Loucy (cell line): ENCODE measurements around the gene SH3PXD2A.
"Not testable (repeated sequence)": the region's sequence is repeated elsewhere in the genome, so short reads cannot be mapped to it uniquely, and the experiment has no call there.

Source experiments
- H2AFZ ChIP-seq: fragments of 200-600 bp; sonication (generic); 2 replicates; pipeline ENCODE4 v1.6.0; 2016; ENCODE audit warnings: antibody characterized with exemption, mild to moderate bottlenecking, low read length, moderate library complexity
- H3F3A ChIP-seq: fragments of 200-600 bp; 2 replicates; pipeline ENCODE4 v1.6.0; 2016; ENCODE audit warnings: antibody characterized with exemption, low read depth, mild to moderate bottlenecking
- H3K27me3 ChIP-seq: fragments of 200-600 bp; sonication (generic); 2 replicates; pipeline ENCODE4 v1.6.1; 2014; ENCODE audit warnings: low read length, mild to moderate bottlenecking; ENCODE audit not compliant: insufficient read depth, poor library complexity, severe bottlenecking
- H3K36me3 ChIP-seq: fragments of 200-600 bp; sonication (generic); 2 replicates; pipeline ENCODE4 v1.6.1; 2016; ENCODE audit warnings: low read length; ENCODE audit not compliant: insufficient read depth
- H3K4me1 ChIP-seq: fragments of 200-600 bp; sonication (generic); 2 replicates; pipeline ENCODE4 v1.5.1; 2014; ENCODE audit warnings: low read length, mild to moderate bottlenecking; ENCODE audit not compliant: insufficient read depth, poor library complexity, severe bottlenecking
- H3K4me2 ChIP-seq: fragments of 200-600 bp; sonication (generic); 2 replicates; pipeline ENCODE4 v1.6.0; 2014; ENCODE audit warnings: antibody characterized with exemption, low read length, low read depth, mild to moderate bottlenecking; ENCODE audit not compliant: poor library complexity, severe bottlenecking
- H3K4me3 ChIP-seq: fragments of 200-600 bp; sonication (generic); 2 replicates; pipeline ENCODE4 v1.5.1; 2014; ENCODE audit warnings: low read length, mild to moderate bottlenecking, mixed read lengths; ENCODE audit not compliant: poor library complexity, severe bottlenecking
- H3K79me2 ChIP-seq: fragments of 200-600 bp; sonication (generic); 2 replicates; pipeline ENCODE4 v1.6.1; 2014; ENCODE audit warnings: low read length; ENCODE audit not compliant: insufficient read depth
- H3K9ac ChIP-seq: fragments of 200-600 bp; sonication (generic); 2 replicates; pipeline ENCODE4 v1.6.0; 2014; ENCODE audit warnings: mild to moderate bottlenecking, low read depth, low read length, moderate library complexity; ENCODE audit not compliant: poor library complexity, severe bottlenecking
- H3K9me2 ChIP-seq: fragments of 200-600 bp; sonication (generic); replicated peaks from 2 replicates; pipeline ENCODE4 v1.6.1; 2016; ENCODE audit warnings: low read depth, low read length, mixed read lengths
- H3K9me3 ChIP-seq: fragments of 200-600 bp; sonication (generic); 2 replicates; pipeline ENCODE4 v1.6.1; 2014; ENCODE audit warnings: mild to moderate bottlenecking, antibody characterized with exemption, low read length, low read depth; ENCODE audit not compliant: insufficient read depth
- H4K20me1 ChIP-seq: fragments of 200-600 bp; sonication (generic); 2 replicates; pipeline ENCODE4 v1.6.0; 2014; ENCODE audit warnings: antibody characterized with exemption, low read length, mild to moderate bottlenecking; ENCODE audit not compliant: insufficient read depth, poor library complexity, severe bottlenecking
- EZH2phosphoT487 ChIP-seq: fragments of 200-600 bp; IDR thresholded peaks from 2 replicates; pipeline ENCODE4 v1.6.1; 2018; ENCODE audit warnings: antibody characterized with exemption, mild to moderate bottlenecking, moderate library complexity, borderline replicate concordance
- TF ChIP-seq, protein P1 (sequence below): fragments of 200-600 bp; sonication (generic); conservative IDR thresholded peaks from 2 replicates; pipeline ENCODE4 v1.5.1; 2014; ENCODE audit warnings: mild to moderate bottlenecking, antibody characterized with exemption, low read length

SH3PXD2A gene

DNA sequence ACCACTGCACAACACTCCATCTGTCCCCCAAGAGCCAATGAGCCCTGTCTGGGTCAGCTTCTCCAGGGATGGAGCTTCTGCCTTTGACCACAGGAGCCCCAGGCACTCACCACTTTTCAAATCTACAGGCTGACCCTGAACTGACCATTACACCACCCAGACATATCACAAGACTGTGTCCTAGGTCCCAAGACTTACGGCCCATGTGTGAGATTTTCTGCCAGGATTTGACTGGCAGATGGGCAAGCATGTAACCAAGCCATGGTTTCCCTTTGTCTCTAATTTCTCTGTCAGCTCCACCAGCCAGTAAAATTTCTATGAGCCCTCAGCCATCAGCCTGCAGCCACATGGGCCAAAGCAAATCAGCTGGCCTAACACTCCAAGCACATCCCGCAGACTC lies 92.5 kb downstream of the SH3PXD2A start:
- peaks cover 43% of the 10 kb centered on the region for H3K4me1 ChIP-seq
- no peak overlapping the region for H2AFZ ChIP-seq
- peaks cover 9% of the 10 kb centered on the region; the same call in 1 of the 2 replicates for H3K36me3 ChIP-seq
- H3K4me2 ChIP-seq, result peak overlapping the region; percentile 78
- peak overlapping the region; percentile 67 for H3K9ac ChIP-seq
- no peaks in the 10 kb centered on the region for H3K9me2 ChIP-seq
- H3K27me3 ChIP-seq, result no peaks in the 10 kb centered on the region
- H4K20me1 ChIP-seq, result no peaks in the 10 kb centered on the region
- H3F3A ChIP-seq, result 0 out of 2 replicates have a peak, but pooled peaks cover 5% of the 10 kb centered on the region
- TF ChIP-seq EZH2phosphoT487, result no peak
- TF ChIP-seq, protein P1, sequence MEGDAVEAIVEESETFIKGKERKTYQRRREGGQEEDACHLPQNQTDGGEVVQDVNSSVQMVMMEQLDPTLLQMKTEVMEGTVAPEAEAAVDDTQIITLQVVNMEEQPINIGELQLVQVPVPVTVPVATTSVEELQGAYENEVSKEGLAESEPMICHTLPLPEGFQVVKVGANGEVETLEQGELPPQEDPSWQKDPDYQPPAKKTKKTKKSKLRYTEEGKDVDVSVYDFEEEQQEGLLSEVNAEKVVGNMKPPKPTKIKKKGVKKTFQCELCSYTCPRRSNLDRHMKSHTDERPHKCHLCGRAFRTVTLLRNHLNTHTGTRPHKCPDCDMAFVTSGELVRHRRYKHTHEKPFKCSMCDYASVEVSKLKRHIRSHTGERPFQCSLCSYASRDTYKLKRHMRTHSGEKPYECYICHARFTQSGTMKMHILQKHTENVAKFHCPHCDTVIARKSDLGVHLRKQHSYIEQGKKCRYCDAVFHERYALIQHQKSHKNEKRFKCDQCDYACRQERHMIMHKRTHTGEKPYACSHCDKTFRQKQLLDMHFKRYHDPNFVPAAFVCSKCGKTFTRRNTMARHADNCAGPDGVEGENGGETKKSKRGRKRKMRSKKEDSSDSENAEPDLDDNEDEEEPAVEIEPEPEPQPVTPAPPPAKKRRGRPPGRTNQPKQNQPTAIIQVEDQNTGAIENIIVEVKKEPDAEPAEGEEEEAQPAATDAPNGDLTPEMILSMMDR, result no peak
- peak overlapping the region; percentile 62 for H3K4me3 ChIP-seq
- H3K9me3 ChIP-seq, result no peaks in the 10 kb centered on the region
- H3K79me2 ChIP-seq, result no peaks in the 10 kb centered on the region

DNA sequence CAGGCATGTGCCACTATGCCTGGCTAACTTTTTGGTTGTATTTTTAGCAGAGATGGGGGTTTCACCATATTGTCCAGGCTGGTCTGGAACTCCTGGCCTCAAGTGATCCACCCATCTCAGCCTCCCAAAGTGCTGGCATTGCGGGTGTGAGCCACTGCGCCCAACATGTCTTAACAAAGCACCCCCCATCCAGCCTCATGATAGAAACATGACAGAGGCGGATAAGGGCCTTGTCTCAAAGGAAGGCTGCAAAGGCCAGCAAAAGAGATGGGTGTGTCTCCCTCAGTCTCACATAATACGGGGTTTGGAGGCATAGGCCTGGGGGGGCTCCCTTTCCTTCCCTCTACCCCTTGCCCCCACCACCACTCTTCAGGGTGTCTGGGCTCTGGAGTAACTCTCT lies 93.2 kb downstream of the SH3PXD2A start:
- TF ChIP-seq EZH2phosphoT487, result no peak
- TF ChIP-seq, protein P1, result no peak
- 0 out of 2 replicates have a peak, but pooled peaks cover 5% of the 10 kb centered on the region for H3F3A ChIP-seq
- H3K79me2 ChIP-seq, result no peaks in the 10 kb centered on the region
- H3K4me2 ChIP-seq, result no peak overlapping the region
- no peaks in the 10 kb centered on the region for H3K9me3 ChIP-seq
- H3K36me3 ChIP-seq, result peaks cover 9% of the 10 kb centered on the region; the same call in 1 of the 2 replicates
- no peak overlapping the region for H2AFZ ChIP-seq
- no peak overlapping the region for H3K4me3 ChIP-seq
- peak overlapping the region; percentile 67 for H3K9ac ChIP-seq
- no peaks in the 10 kb centered on the region for H4K20me1 ChIP-seq
- peaks cover 43% of the 10 kb centered on the region for H3K4me1 ChIP-seq
- H3K9me2 ChIP-seq, result no peaks in the 10 kb centered on the region
- no peaks in the 10 kb centered on the region for H3K27me3 ChIP-seq

DNA sequence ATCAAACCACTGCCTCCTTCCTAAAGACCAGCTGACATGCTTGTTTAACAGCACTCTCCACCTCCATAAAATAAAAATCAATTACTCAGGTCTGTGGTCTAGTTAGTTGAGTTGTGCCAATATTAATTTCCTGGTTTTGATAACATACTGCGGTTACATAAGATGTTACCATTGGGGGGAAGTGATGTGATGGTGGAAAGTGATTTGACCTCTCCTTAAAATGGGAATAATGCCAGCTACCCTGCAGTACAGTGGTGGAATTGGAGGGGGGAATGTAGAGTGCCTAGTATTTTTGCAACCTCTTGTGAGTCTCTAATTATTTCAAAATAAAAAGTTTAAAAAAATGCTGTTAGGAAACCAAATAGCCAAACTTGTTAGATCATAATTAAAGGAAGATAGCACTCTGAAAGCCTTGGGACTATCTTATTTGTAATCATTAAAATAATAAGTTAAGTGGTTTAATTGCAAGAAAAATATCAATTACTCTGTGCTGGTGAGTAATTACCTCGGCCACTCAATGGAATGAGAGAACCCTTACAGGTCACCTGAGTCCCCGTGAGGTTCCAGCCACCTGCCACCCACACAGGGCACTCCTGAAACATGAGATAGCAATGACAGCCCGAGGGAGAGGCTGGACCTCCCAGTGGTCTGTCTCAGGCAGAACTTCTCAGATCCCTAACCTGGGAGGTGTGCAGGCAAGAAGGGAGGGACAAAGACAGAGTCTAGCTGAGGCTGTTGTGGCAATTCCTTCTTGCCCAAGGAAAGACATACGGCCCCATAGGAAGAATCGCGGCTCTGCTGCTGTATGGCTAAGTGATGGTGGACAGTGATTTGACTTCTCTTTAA lies 94.1 kb downstream of the SH3PXD2A start:
- no peaks in the 10 kb centered on the region for H3K9me2 ChIP-seq
- no peaks in the 10 kb centered on the region for H3K79me2 ChIP-seq
- peaks cover 3% of the 10 kb centered on the region; the same call in 1 of the 2 replicates for H3K36me3 ChIP-seq
- no peak overlapping the region for H3K4me2 ChIP-seq
- no peak overlapping the region for H3K4me3 ChIP-seq
- 0 out of 2 replicates have a peak, but pooled peaks cover 5% of the 10 kb centered on the region for H3F3A ChIP-seq
- no peaks in the 10 kb centered on the region for H4K20me1 ChIP-seq
- H2AFZ ChIP-seq, result no peak overlapping the region
- peaks cover 43% of the 10 kb centered on the region for H3K4me1 ChIP-seq
- TF ChIP-seq, protein P1, result no peak
- no peak for TF ChIP-seq EZH2phosphoT487
- no peaks in the 10 kb centered on the region for H3K9me3 ChIP-seq
- no peaks in the 10 kb centered on the region for H3K27me3 ChIP-seq
- H3K9ac ChIP-seq, result no peak overlapping the region

DNA sequence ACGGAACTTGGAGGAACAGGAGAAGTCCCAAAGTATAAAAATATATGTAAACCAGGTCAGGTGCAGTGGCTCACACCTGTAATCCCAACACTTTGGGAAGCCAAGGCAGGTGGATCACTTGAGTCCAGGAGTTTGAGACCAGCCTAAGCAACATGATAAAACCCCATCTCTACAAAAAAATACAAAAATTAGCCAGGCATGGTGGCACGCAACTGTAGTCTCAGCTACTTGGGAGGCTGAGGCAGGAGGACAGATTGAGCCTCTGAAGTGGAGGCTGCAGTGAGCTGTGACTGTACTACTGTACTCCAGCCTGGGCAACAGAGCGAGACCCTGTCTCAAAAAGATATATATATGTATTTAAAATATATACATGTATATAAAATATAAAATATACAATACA lies 95.1 kb downstream of the SH3PXD2A start:
- H3K36me3 ChIP-seq, H3K9me2 ChIP-seq, H3F3A ChIP-seq, H4K20me1 ChIP-seq, H3K4me2 ChIP-seq, H3K9me3 ChIP-seq, H3K4me3 ChIP-seq, H3K79me2 ChIP-seq, H3K9ac ChIP-seq, H2AFZ ChIP-seq, H3K27me3 ChIP-seq: not testable (repeated sequence)
- H3K4me1 ChIP-seq, result peaks cover 34% of the 10 kb centered on the region
